Measurements from ENCODE around the gene POLR3K. TPM values are rescaled to one million over a fixed set of nuclear protein-coding genes. Genes with fewer than 3 reads are reported as not detected.

The POLR3K gene
- total RNA-seq, 1 donor from 2014 or later = 91.3 TPM

- H3K36me3 Mint-ChIP-seq (ENCODE audit: low read depth) = peaks cover 17% of the 10 kb centered on the region
- intact Hi-C loops (cut with micrococcal nuclease) = no loop called here
- no peak for DNase-seq (ENCODE audit: low spot score)
- H3K27ac Mint-ChIP-seq = no peak overlapping the region
- H3K9me3 Mint-ChIP-seq = no peaks in the 10 kb centered on the region
- no peaks in the 10 kb centered on the region for H3K27me3 Mint-ChIP-seq (ENCODE audit: insufficient read depth)
- peaks cover 18% of the 10 kb centered on the region for H3K4me1 Mint-ChIP-seq (ENCODE audit: low read depth)
- H3K4me3 Mint-ChIP-seq = no peak overlapping the region
Observed at GRCh38 chr16:86483-86952, 33.1 kb upstream of the POLR3K start.

- Mint-ChIP-seq H3K27me3 (ENCODE audit: insufficient read depth) (no peaks in the 10 kb centered on the region), H3K36me3 (ENCODE audit: low read depth) (peaks cover 17% of the 10 kb centered on the region), H3K4me1 (ENCODE audit: low read depth) (peaks cover 18% of the 10 kb centered on the region), H3K9me3 (no peaks in the 10 kb centered on the region), H3K27ac (peak overlapping the region; percentile 58), H3K4me3 (peak overlapping the region; percentile 2)
- DNase-seq (ENCODE audit: low spot score) = no peak
- intact Hi-C loops (cut with micrococcal nuclease) = loop anchor here (2.0 kb wide), 1 partner anchor 33 kb away; the partner anchor contains the start of genes POLR3K and SNRNP25
Observed at GRCh38 chr16:85865-86264, 32.5 kb upstream of the POLR3K start.

DNA sequence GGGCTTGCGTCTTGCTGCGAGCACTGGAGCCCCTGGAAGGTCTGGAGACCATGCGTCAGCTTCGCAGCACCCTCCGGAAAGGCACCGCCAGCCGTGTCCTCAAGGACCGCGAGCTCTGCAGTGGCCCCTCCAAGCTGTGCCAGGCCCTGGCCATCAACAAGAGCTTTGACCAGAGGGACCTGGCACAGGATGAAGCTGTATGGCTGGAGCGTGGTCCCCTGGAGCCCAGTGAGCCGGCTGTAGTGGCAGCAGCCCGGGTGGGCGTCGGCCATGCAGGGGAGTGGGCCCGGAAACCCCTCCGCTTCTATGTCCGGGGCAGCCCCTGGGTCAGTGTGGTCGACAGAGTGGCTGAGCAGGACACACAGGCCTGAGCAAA, 32.0 kb upstream of the POLR3K start:
- Mint-ChIP-seq H3K4me3 (no peak overlapping the region), H3K4me1 (ENCODE audit: low read depth) (peaks cover 18% of the 10 kb centered on the region), H3K27me3 (ENCODE audit: insufficient read depth) (no peaks in the 10 kb centered on the region), H3K27ac (peak overlapping the region; percentile 94), H3K36me3 (ENCODE audit: low read depth) (peaks cover 13% of the 10 kb centered on the region), H3K9me3 (no peaks in the 10 kb centered on the region)
- DNase-seq (ENCODE audit: low spot score) = no peak
- intact Hi-C loops (cut with micrococcal nuclease) = loop anchor here (2.0 kb wide), 1 partner anchor 33 kb away; the partner anchor contains the start of genes POLR3K and SNRNP25

- no peaks in the 10 kb centered on the region for H3K9me3 Mint-ChIP-seq
- H3K27ac Mint-ChIP-seq = peak overlapping the region; percentile 94
- peaks cover 9% of the 10 kb centered on the region for H3K36me3 Mint-ChIP-seq (ENCODE audit: low read depth)
- peak overlapping the region; percentile 20 for H3K4me3 Mint-ChIP-seq
- peaks cover 22% of the 10 kb centered on the region for H3K4me1 Mint-ChIP-seq (ENCODE audit: low read depth)
- DNase-seq (ENCODE audit: low spot score) = peak; percentile 41
- intact Hi-C loops (cut with micrococcal nuclease) = loop anchor here (2.0 kb wide), 1 partner anchor 32 kb away; the partner anchor contains the start of genes POLR3K and SNRNP25
- no peaks in the 10 kb centered on the region for H3K27me3 Mint-ChIP-seq (ENCODE audit: insufficient read depth)
Observed at GRCh38 chr16:84718-85406, 31.5 kb upstream of the POLR3K start.

- no peak for DNase-seq (ENCODE audit: low spot score)
- peaks cover 29% of the 10 kb centered on the region for H3K4me1 Mint-ChIP-seq (ENCODE audit: low read depth)
- intact Hi-C loops (cut with micrococcal nuclease) = loop anchor here (2.0 kb wide), 1 partner anchor 31 kb away; the partner anchor contains the start of genes POLR3K and SNRNP25
- H3K36me3 Mint-ChIP-seq (ENCODE audit: low read depth) = peaks cover 15% of the 10 kb centered on the region
- H3K4me3 Mint-ChIP-seq = peak overlapping the region; percentile 58
- H3K9me3 Mint-ChIP-seq = no peaks in the 10 kb centered on the region
- H3K27ac Mint-ChIP-seq = peak overlapping the region; percentile 94
- no peaks in the 10 kb centered on the region for H3K27me3 Mint-ChIP-seq (ENCODE audit: insufficient read depth)
Observed at GRCh38 chr16:83781-84615, 30.6 kb upstream of the POLR3K start.

- H3K27ac Mint-ChIP-seq = no peak overlapping the region
- peaks cover 15% of the 10 kb centered on the region for H3K36me3 Mint-ChIP-seq (ENCODE audit: low read depth)
- H3K4me3 Mint-ChIP-seq = no peak overlapping the region
- no peaks in the 10 kb centered on the region for H3K27me3 Mint-ChIP-seq (ENCODE audit: insufficient read depth)
- H3K4me1 Mint-ChIP-seq (ENCODE audit: low read depth) = peaks cover 29% of the 10 kb centered on the region
- no peaks in the 10 kb centered on the region for H3K9me3 Mint-ChIP-seq
- intact Hi-C loops (cut with micrococcal nuclease) = no loop called here
- no peak for DNase-seq (ENCODE audit: low spot score)
Observed at GRCh38 chr16:83060-83603, 29.7 kb upstream of the POLR3K start.

- Mint-ChIP-seq H3K36me3 (ENCODE audit: low read depth) (peaks cover 10% of the 10 kb centered on the region), H3K27ac (peak overlapping the region; percentile 78), H3K4me3 (peak overlapping the region; percentile 90), H3K9me3 (no peaks in the 10 kb centered on the region), H3K27me3 (ENCODE audit: insufficient read depth) (peaks cover 5% of the 10 kb centered on the region), H3K4me1 (ENCODE audit: low read depth) (peaks cover 32% of the 10 kb centered on the region)
- intact Hi-C loops (cut with micrococcal nuclease) = loop anchor here (2.0 kb wide), 1 partner anchor 17 kb away; no protein-coding TSS in a partner anchor
- no peak for DNase-seq (ENCODE audit: low spot score)
Observed at GRCh38 chr16:79151-80054, 26.0 kb upstream of the POLR3K start.

DNA sequence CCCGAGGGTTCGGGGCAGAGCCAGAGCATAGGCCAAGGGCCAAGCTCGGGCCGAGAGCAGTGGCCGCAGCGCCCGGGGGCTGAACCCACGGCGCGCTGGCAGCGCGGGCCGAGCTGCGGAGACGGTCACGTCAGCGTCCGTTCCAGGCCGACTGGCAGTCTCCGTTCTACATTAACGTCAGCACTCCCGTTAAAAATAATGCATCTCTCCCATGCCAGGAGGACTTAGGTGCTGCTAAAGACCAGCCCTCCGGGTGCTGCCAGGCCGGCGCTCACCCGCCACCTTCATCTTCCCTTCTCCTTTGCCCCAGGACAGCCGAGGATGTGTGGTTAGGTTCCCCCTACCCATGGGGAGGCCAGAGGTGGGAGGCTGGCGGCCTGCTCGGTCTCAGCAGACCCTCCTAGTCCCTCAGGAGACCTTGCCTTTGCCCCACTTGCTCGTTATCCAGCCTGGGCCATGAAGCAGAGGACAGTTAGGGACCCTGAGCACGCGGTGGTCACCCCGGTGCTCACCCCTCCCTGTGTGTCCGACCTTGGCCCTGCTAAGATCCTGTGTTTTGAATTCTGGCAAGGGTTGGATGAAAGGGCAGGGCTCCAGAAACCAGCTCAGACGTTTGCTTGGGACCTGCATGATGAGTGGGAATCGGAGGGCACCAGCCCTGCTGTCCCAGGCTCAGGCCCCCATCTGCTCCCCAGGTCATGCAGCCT, 25.2 kb upstream of the POLR3K start:
- intact Hi-C loops (cut with micrococcal nuclease) = loop anchor here (2.0 kb wide), 1 partner anchor 18 kb away; no protein-coding TSS in a partner anchor
- no peaks in the 10 kb centered on the region for H3K9me3 Mint-ChIP-seq
- peaks cover 25% of the 10 kb centered on the region for H3K4me1 Mint-ChIP-seq (ENCODE audit: low read depth)
- DNase-seq (ENCODE audit: low spot score) = no peak
- H3K27me3 Mint-ChIP-seq (ENCODE audit: insufficient read depth) = peaks cover 12% of the 10 kb centered on the region
- H3K36me3 Mint-ChIP-seq (ENCODE audit: low read depth) = peaks cover 6% of the 10 kb centered on the region
- H3K4me3 Mint-ChIP-seq = peak overlapping the region; percentile 90
- peak overlapping the region; percentile 78 for H3K27ac Mint-ChIP-seq

DNA sequence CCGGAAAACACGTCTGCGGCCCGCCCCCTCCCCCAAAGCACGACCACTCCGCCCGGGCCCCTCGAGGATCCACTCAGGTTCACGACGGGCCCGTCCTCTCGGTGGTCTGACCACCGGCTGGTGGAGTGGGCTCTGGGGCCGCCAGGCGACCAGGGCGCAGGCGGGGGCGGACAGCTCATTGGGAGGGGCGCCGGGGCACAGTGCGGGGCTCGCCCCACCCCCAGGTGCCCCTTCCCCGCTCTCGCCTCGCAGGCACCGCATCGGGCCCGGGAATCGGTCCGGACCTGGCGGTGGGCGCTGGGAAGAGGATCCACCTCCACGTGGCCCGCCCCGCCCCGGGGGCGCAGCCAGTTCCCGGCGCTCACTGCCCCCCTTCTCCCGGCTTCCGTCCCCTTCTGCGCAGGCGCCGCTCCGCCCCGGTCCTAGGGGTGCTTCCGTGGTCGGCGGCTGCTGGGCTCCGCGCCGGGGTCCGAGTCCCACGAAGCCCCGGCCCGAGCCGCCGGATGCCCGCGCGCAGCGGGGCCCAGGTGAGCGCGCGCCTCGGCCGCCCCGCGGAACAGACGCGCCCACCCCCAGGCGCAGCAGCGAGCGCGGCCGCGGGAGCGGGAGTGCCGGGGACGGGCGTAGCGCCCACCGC, 24.5 kb upstream of the POLR3K start, which contains the start of gene MPG:
TSS of gene MPG (plus strand) at position 419 of the 637 bp plus-strand sequence. CDS start at position 504, 85 bp downstream.
- Mint-ChIP-seq H3K4me3 (peak within 1 kb of the TSS; percentile 90), H3K36me3 (ENCODE audit: low read depth) (peaks cover 7% of the 10 kb centered on the region), H3K27me3 (ENCODE audit: insufficient read depth) (peaks cover 17% of the 10 kb centered on the region), H3K27ac (peak within 1 kb of the TSS; percentile 78), H3K9me3 (no peaks in the 10 kb centered on the region), H3K4me1 (ENCODE audit: low read depth) (peaks cover 25% of the 10 kb centered on the region)
- DNase-seq (ENCODE audit: low spot score) = peak; percentile 86
- intact Hi-C loops (cut with micrococcal nuclease) = loop anchor here (1.0 to 2.0 kb wide), 3 partner anchors 13 to 25 kb away; partner anchors contain the start of genes POLR3K and SNRNP25

DNA sequence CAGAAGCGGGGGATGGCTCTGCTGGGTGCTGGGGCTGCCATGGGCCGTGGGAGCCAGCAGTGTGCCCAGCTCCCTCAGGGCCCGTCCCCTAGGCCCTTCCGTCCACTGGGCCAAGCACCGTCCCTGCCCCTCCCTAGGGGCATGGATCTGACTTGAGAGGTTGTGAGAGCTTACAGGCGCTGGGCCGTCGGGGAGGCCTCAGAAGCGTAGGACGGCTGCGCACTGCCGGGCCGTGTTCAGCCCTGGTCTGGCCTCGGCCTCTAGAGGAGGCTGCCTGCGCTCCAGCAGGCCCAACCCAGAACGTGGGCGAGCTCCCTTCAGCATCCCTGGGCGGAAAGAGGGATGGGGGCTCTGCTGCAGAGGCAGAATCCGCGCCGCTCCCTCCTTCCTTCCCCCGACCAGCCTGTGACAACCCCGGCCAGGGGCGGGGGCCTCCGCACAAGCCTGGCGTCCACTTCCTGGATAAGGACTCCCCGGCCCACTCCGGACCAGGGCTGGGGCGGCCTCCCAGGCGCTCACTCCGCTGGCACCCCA, 23.9 kb upstream of the POLR3K start:
- H3K4me3 Mint-ChIP-seq = peak overlapping the region; percentile 80
- intact Hi-C loops (cut with micrococcal nuclease) = loop anchor here (1.0 kb wide), 2 partner anchors 12 to 24 kb away; partner anchors contain the start of genes POLR3K and SNRNP25
- peaks cover 19% of the 10 kb centered on the region for H3K27me3 Mint-ChIP-seq (ENCODE audit: insufficient read depth)
- no peaks in the 10 kb centered on the region for H3K9me3 Mint-ChIP-seq
- DNase-seq (ENCODE audit: low spot score) = peak; percentile 29
- H3K36me3 Mint-ChIP-seq (ENCODE audit: low read depth) = peaks cover 8% of the 10 kb centered on the region
- peaks cover 28% of the 10 kb centered on the region for H3K4me1 Mint-ChIP-seq (ENCODE audit: low read depth)
- H3K27ac Mint-ChIP-seq = peak overlapping the region; percentile 71

Data from activated T-helper 1 cell treated with anti-CD3 and anti-CD28 coated beads, Interleukin-12 subunit alpha, Interleukin-12 subunit beta, Interleukin-2, Interleukin-4 antibody, amounts not matched to agents 30 ng/mL and 10 ng/mL and 1 ng/mL, durations not matched to agents 14 hours and 24 hours and 36 hours (primary cell).